ENCODE data around the gene KRTAP5-4. TPM values are rescaled to one million over a fixed set of nuclear protein-coding genes. Genes with fewer than 3 reads are reported as not detected.

KRTAP5-4 gene
- total RNA-seq, 2 donors from 2014 or later: not detected

DNA sequence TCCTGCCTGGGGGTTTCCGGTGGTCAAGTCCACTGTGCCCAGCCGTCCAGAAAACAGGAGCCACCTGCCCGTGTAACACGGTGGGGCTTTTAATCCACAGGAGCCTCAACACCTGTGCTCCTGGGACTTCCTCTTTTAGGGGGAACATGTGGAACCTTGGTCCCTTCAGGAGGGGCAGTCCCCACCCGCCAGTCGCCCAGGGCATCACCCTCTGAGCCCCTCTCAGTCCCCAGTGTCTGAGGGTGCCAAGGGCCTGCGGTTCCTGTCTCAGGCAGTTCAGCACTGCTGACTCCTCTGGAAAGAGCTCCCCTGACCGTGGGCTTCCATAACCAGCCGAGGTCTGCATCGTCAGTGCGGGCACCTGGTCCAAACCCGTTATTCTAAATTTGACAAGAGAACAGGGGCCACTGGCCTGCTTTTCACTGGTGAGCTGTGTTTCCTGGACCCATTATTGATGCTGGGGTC, 23.5 kb upstream of the KRTAP5-4 start:
- Histone ChIP-seq H3K9me3 (no peaks in the 10 kb centered on the region), H3K4me1 (no peaks in the 10 kb centered on the region), H3K27me3 (no peaks in the 10 kb centered on the region), H3K4me3 (no peak overlapping the region), H3K9ac (ENCODE audit: low read depth in 2 of 2, low read length in 2 of 2) (no peak overlapping the region), H3K27ac (no peak overlapping the region), H3K36me3 (no peaks in the 10 kb centered on the region)
- no peak for DNase-seq
- no peak for TF ChIP-seq CTCF (IDR thresholded peaks at IDR 0.05)
- intact Hi-C loops (cut with DNase I): no loop called here

- Histone ChIP-seq H3K27ac (no peak overlapping the region), H3K4me3 (no peak overlapping the region), H3K9me3 (no peaks in the 10 kb centered on the region), H3K4me1 (peaks cover 2% of the 10 kb centered on the region), H3K36me3 (no peaks in the 10 kb centered on the region), H3K9ac (ENCODE audit: low read depth in 2 of 2, low read length in 2 of 2) (no peak overlapping the region), H3K27me3 (no peaks in the 10 kb centered on the region)
- no peak for TF ChIP-seq CTCF (IDR thresholded peaks at IDR 0.05)
- intact Hi-C loops (cut with DNase I): no loop called here
- DNase-seq: no peak
Observed at GRCh38 chr11:1644601-1645356, 22.8 kb upstream of the KRTAP5-4 start.

DNA sequence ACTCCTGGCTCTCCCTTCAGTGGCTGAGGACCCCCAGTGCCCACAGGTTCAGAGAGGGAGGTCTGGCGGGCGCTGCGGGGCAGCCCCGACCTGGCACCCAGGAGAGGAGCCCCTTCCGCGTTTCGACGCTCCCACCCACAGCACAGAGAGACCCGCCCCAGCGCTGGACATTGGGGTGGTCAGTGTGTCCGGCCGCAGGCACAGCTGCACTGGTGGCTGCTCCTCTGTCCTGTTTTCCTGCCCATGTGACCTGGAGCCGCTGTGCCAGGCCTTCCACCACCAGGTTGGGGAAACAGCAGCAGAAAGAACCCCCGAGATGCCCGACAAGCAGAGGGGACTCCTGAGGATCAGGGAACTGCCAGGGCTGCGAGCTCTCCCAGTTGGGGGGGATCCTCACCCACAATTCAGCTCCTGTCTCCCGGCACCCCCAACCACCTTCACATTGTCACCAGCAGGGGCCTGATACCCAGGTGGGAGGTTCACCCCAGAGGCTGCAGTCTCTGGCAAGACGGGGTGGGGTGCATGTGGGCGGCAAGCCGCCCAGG, 21.3 kb upstream of the KRTAP5-4 start:
- TF ChIP-seq CTCF (IDR thresholded peaks at IDR 0.05): no peak
- no peak for DNase-seq
- H3K36me3 ChIP-seq: no peaks in the 10 kb centered on the region
- no peaks in the 10 kb centered on the region for H3K27me3 ChIP-seq
- peaks cover 10% of the 10 kb centered on the region for H3K4me1 ChIP-seq
- no peak overlapping the region for H3K9ac ChIP-seq (ENCODE audit: low read depth in 2 of 2, low read length in 2 of 2)
- H3K27ac ChIP-seq: no peak overlapping the region
- no peaks in the 10 kb centered on the region for H3K9me3 ChIP-seq
- H3K4me3 ChIP-seq: no peak overlapping the region
- intact Hi-C loops (cut with DNase I): no loop called here

- H3K4me1 ChIP-seq: peaks cover 10% of the 10 kb centered on the region
- TF ChIP-seq CTCF (IDR thresholded peaks at IDR 0.05): no peak
- DNase-seq: no peak
- no peaks in the 10 kb centered on the region for H3K27me3 ChIP-seq
- no peaks in the 10 kb centered on the region for H3K9me3 ChIP-seq
- intact Hi-C loops (cut with DNase I): no loop called here
- no peak overlapping the region for H3K27ac ChIP-seq
- no peak overlapping the region for H3K9ac ChIP-seq (ENCODE audit: low read depth in 2 of 2, low read length in 2 of 2)
- no peak overlapping the region for H3K4me3 ChIP-seq
- no peaks in the 10 kb centered on the region for H3K36me3 ChIP-seq
Observed at GRCh38 chr11:1642288-1643145, 20.6 kb upstream of the KRTAP5-4 start.

GRCh38 chr11:1641096-1641495, 19.2 kb upstream of the KRTAP5-4 start:
- Histone ChIP-seq H3K36me3 (no peaks in the 10 kb centered on the region), H3K4me3 (no peak overlapping the region), H3K27me3 (no peaks in the 10 kb centered on the region), H3K9me3 (no peaks in the 10 kb centered on the region), H3K27ac (no peak overlapping the region), H3K4me1 (peaks cover 10% of the 10 kb centered on the region), H3K9ac (ENCODE audit: low read depth in 2 of 2, low read length in 2 of 2) (no peak overlapping the region)
- TF ChIP-seq CTCF (IDR thresholded peaks at IDR 0.05): no peak
- no peak for DNase-seq
- intact Hi-C loops (cut with DNase I): no loop called here
